Activated gamma-delta T cell treated with Interleukin-2 at 50 U/mL for 16 hours (primary cell): ENCODE data around the gene CITED4.
A peak's percentile ranks its signal among the peaks of the same experiment; 100 is the strongest.

Experiments
- DNase-seq: peaks from one replicate; pipeline ENCODE4 v3.0.0-alpha.2; 2020

The CITED4 gene

GRCh38 chr1:40884055-40884795, 22.1 kb upstream of the CITED4 start:
- DNase-seq, result no peak

- DNase-seq, result no peak
These were observed 18.8 kb upstream of the CITED4 start for GRCh38 chr1:40880813-40881549.

DNA sequence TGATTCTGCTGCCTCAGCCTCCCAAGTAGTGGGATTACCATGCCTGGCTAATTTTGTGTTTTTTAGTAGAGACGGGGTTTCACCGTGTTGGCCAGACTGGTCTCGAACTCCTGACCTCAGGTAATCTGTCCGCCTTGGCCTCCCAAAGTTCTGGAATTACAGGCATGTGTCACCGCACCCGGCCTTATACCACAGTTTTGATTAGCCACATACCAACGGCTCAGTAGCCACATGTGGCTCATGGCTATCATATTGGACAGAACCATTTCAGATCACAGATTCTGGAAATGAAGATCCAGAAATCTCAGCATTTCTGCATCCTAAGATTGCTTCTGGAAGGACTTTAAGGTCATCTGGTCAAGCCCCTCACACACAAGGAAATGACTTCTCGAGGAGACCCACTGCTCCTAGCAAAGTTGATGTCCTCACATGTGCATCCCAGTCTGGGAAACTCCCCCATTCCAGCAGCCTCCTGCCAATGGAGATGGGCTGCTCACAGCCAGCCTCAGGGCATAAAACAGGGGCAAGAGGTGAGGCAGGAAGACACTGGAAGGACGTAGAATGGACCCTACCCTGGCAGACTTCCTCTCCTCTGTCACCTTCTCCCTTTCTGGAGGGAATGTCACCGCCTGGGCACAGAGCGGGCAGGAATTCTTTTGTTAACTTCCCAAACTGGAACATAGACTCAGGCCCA, 17.5 kb upstream of the CITED4 start:
- DNase-seq, result no peak

- no peak for DNase-seq
These were observed 16.7 kb upstream of the CITED4 start for GRCh38 chr1:40878906-40879305.

- DNase-seq, result no peak
These were observed 15.5 kb upstream of the CITED4 start for GRCh38 chr1:40877698-40878097.

DNA sequence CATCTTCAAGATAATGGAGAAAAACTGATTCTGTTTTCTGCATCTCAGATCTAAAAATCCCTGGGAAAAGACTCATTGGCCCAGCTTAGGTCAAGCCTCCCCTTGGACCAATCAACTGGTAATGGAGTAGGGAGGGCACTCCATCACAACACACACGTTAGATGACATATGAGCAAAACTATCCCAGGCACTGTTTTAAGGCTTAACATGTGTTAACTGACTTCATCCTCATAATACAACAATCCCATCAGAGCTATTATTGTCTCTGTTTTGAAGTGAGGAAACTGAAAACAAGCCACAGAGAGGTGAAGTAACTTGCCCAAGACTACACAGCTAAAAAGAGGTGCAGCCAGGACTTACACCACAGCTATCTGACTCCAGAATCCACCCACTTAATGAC, 14.7 kb upstream of the CITED4 start:
- no peak for DNase-seq

DNA sequence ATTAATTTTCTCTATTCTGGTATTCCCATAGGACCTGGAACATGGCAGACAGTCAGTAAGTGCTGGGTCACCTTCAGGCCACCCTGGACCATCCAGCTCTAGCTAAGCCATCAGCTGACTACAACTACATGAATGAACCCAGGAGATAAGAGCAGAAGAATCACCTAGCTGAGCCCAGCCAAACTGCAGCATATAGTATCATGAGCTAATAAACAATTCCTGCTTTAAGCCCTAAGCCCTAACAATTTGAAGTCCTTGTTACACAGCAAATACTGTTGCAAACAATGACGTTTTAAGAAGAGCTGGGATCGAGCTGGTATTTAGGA, 14.2 kb upstream of the CITED4 start:
- DNase-seq, result no peak

DNA sequence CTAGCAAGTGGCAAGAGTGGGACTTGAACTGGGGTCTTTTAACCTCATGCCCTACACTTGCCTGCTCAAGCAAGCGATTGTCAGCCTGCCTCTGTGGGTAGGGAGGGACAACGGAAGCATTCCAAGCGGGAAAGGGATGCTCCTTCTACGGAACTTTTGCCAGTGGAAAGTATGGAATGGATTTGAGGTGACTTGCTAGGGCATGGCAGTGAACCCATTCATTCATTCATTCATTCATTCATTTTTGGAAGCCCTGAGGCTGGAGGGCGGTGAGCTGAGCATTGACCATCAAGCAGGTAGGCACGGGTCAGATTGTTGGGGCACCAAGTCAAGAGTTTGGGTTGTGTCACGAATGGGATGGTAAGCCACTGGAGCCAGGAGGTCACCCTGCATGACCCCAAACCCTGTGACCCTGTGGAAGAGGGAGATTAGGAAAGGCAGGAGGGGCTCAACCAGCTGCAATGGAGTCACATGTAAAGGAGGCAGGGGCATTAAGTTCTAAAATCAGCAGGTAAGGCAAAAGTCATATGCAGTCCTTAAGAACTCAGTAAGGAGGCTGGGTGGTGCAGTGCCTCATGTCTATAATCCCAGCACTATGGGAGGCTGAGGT, 11.8 kb upstream of the CITED4 start:
- no peak for DNase-seq

GRCh38 chr1:40872276-40872675, 10.1 kb upstream of the CITED4 start:
- no peak for DNase-seq

DNA sequence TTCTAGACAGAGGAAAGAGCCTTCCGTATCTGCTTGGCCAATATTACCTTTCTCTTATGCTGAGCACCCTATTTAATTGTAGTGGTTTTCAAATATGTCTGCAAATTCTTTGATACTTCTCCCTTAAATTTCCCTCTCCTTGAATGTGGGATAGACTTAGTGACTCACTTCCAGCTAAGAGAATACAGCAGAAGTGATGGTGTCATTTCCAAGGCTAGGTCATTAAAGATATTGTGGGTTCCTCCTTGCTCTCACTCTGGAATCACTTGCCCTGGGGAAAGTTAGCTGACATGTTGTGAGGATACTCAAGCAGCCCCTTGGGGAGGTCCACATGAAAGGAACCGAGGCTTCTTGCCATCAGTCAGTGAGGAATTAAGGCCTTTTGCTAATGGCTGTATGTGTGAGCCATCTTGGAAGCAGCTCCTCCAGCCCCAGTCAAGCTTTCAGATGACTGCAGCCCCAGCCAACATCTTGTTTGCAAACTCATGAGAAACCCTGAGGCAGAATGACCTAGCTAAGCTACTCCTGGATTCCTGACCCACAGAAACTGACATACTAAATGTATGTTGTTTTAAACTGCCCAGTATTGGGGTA, 8.1 kb upstream of the CITED4 start:
- DNase-seq, result no peak

DNA sequence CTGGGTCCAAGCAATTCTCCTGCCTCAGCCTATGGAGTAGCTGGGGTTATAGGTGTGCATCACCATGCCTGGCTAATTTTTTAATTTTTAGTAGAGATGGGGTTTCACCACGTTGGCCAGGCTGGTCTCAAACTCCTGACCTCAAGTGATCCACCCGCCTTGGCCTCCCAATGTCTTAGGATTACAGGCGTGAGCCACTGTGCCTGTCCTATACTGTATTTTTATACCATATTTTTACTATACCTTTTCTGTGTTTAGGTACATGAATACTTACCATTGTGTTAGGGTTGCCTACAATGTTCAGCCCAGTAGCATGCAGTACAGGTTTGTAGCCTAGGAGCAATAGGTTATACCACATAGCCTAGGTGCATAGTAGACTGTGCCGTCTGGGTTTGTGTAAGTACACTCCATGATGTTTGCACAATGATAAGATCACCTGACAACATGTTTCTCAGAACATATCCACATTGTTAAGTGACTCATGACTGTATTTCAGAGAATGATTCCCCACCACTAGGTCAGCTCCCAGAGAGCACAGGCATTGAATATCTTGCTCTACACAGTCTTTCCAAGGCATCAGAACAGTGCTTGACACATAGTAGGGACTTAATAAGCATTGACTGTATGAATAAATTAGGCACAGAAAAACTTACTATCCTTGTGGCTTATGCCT, 6.0 kb upstream of the CITED4 start:
- DNase-seq, result no peak

DNA sequence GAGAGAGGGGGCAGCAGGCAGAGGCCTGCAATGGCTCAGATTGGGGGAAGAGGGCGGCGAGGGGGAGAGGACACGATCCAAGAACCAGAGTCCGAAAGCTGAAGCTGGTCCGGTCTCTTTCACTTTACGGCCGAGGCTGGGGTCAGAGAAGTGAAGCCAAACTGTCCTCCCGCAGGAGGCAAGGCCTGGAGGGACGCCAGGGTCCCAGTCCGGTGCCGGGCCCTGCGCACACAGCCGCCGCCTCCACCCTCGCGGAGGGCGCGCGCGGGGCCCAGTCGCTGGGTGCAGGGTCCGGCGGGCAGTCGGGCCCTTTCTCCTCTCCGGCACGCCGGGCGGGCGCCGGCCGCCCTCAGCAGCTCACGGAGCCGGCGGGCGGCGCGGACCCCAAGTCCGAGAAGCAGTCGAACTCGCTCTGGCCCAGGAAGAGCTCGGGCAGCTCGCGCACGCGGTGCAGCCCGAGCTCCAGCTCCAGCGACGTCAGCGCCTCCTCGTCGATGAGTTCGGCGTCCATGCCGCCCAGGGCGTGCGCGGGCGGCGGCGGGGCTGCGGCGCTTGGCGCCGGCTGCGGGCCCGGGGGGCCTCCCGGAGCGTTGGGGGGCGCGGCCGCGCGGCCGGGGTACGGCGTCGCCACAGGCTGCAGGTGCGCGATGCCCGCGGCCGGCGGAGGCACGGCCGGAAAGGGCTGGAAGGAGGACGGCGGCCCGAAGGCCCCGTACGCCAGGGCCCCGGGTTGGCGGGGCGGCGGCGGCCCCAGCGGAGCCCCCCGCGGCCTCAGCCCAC, 749 bp downstream of the CITED4 start:
- DNase-seq, result peak; percentile 17

DNA sequence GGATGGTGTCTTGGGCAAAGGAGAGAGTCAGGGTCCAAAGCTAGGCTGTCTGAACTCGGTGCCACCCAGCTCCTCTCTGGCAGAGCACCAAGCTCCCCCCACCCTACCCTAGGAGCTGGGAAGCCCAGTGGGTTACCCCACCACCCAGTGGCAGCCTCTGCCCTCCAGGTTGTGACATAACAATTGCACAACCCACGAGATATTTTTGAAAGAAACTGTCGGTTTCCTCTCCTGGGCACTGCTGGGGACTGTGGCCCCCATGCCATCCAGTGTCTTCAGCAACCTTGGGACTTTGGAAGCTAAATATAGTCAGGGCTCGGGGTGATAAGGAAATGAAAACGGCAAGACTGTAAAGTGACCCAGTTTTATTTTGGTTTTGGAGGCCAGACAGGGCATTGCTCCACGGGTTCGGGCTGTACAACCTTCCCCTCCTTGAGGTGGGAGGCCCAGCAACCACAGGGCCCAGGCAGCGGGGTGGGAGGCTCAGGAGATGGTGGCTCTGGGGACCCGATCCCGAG, 1.4 kb downstream of the CITED4 start:
- DNase-seq, result no peak

- no peak for DNase-seq
These were observed 3.2 kb downstream of the CITED4 start for GRCh38 chr1:40858856-40859416.

- DNase-seq, result no peak
These were observed 4.4 kb downstream of the CITED4 start for GRCh38 chr1:40857737-40858136.

DNA sequence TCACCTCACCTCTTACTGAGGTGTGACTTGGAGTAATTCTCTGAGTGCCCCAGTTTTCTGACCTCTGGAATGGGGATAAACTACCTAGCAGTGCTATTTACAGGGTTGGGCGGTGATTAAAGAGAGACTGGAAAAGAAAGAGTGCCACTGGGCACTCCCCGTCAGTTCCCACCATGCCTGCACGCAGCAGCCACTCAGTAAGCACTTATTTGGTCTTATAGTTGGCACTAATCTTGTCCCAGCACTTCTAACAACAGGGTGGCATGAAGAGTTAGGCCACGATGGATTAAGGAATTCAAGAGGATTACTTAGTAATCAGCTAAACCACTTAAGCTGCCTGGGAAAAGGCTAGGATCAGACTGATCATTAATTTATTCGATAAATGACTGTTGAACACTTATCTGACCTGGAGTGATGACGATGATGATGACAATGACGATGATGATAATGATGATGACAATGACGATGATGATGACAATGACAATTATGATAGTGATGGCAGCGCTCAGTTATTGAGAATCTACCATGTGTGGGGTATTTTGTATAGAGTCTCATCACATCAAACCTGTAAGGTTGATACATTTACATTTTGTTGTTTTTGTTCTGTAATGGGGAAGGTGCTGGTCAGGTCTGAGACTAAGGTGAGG, 5.4 kb downstream of the CITED4 start:
- no peak for DNase-seq

- DNase-seq, result no peak
These were observed 6.0 kb downstream of the CITED4 start for GRCh38 chr1:40856116-40856515.

- no peak for DNase-seq
These were observed 6.7 kb downstream of the CITED4 start for GRCh38 chr1:40855513-40855912.

DNA sequence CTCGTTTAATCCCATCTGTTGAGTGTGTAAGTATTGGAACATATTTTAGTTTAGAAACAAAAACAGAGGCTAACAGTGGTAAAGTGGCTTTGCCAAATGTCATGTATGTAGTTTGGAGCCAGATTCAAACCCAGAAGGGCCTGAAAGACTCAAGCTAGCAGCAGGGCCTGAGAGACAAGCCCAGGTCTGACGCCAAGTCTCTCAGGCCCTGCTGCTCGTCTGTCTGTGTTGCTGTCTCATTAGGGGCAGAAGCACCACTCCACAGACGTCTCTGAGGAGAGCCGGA, 8.3 kb downstream of the CITED4 start:
- DNase-seq, result no peak

- no peak for DNase-seq
These were observed 8.9 kb downstream of the CITED4 start for GRCh38 chr1:40853113-40853884.
